ENCODE results near the gene SPHK1.

- no peak for TF ChIP-seq PATZ1 (CRISPR knock-in tag; IDR thresholded peaks at IDR 0.05; ENCODE audit: borderline replicate concordance)
- no peak for TF ChIP-seq ZFP3 (CRISPR knock-in tag; IDR thresholded peaks at IDR 0.05)
- no peak for TF ChIP-seq ZNF8 (CRISPR knock-in tag; IDR thresholded peaks at IDR 0.05)
- TF ChIP-seq ISL1 (CRISPR knock-in tag; IDR thresholded peaks at IDR 0.05): no peak
- no peak for TF ChIP-seq POU6F1 (CRISPR knock-in tag; IDR thresholded peaks at IDR 0.05; ENCODE audit: borderline replicate concordance, low read depth)
- TF ChIP-seq PPARA (CRISPR knock-in tag; IDR thresholded peaks at IDR 0.05; ENCODE audit: borderline replicate concordance): no peak
- TF ChIP-seq OSR1 (CRISPR knock-in tag; IDR thresholded peaks at IDR 0.05): no peak
- no peak for TF ChIP-seq ZNF70 (CRISPR knock-in tag; IDR thresholded peaks at IDR 0.05)
- no peak for TF ChIP-seq TSHZ2 (CRISPR knock-in tag; IDR thresholded peaks at IDR 0.05)
- no peak for TF ChIP-seq ZNF565 (CRISPR knock-in tag; conservative IDR thresholded peaks at IDR 0.05; ENCODE audit: low read depth)
- TF ChIP-seq TOX (CRISPR knock-in tag; IDR thresholded peaks at IDR 0.05; ENCODE audit: borderline replicate concordance): no peak
- TF ChIP-seq ZFP30 (CRISPR knock-in tag; IDR thresholded peaks at IDR 0.05): no peak
- no peak for TF ChIP-seq ARNTL (CRISPR knock-in tag; IDR thresholded peaks at IDR 0.05; ENCODE audit: borderline replicate concordance, low read depth)
Observed at GRCh38 chr17:76383546-76384221, 725 bp upstream of the SPHK1 start.

Data from SK-N-SH treated with all-trans-retinoic acid at 6 μM for 48 hours (cell line).